Panc1 (cell line): ENCODE data around the gene COMMD1.

Source experiments
- CTCF ChIP-seq: fragments of 450-650 bp; IDR thresholded peaks from 2 replicates; pipeline ENCODE4 v1.5.1; 2017; ENCODE audit warnings: mild to moderate bottlenecking
- POLR2AphosphoS5 ChIP-seq: IDR thresholded peaks from 2 replicates; pipeline ENCODE4 v1.6.1; 2012; ENCODE audit warnings: mild to moderate bottlenecking, low read depth, low read length, moderate library complexity
- REST ChIP-seq, 2 experiments: IDR thresholded peaks; 2 replicates each; pipeline ENCODE4 v1.6.1; 2011 to 2012; ENCODE audit warnings: low read depth in 2 of 2, control low read depth in 1 of 2, low read length in 1 of 2, mild to moderate bottlenecking in 1 of 2, moderate library complexity in 1 of 2; ENCODE audit not compliant: insufficient read depth in 1 of 2
- SIN3A ChIP-seq: IDR thresholded peaks from 2 replicates; pipeline ENCODE4 v1.6.1; 2012; ENCODE audit warnings: low read depth, mild to moderate bottlenecking, low read length, moderate library complexity, borderline replicate concordance; ENCODE audit not compliant: insufficient read depth

DNA sequence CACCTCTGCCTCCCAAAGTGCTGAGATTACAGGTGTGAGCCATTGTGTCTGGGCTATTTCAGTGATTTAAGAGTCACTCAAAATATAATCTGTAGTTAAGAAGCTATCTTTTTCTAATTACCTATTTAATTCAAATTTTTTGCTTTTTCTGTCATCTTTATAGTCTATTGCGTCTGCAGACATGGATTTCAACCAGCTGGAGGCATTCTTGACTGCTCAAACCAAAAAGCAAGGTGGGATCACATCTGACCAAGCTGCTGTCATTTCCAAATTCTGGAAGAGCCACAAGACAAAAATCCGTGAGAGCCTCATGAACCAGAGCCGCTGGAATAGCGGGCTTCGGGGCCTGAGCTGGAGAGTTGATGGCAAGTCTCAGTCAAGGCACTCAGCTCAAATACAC, 95.1 kb downstream of the COMMD1 start:
- TF ChIP-seq CTCF: no peak
- no peak for TF ChIP-seq REST (IDR thresholded peaks at IDR 0.05; ENCODE audit: insufficient read depth in 1 of 2, low read depth in 2 of 2, low read length in 1 of 2)
- TF ChIP-seq POLR2AphosphoS5: no peak
- TF ChIP-seq SIN3A: no peak
